ENCODE results near the gene DMKN. TPM values are rescaled to one million over a fixed set of nuclear protein-coding genes. Genes with fewer than 3 reads are reported as not detected.

Gene DMKN
- total RNA-seq, 1 donor from 2014 or later, result 3.1 TPM

DNA sequence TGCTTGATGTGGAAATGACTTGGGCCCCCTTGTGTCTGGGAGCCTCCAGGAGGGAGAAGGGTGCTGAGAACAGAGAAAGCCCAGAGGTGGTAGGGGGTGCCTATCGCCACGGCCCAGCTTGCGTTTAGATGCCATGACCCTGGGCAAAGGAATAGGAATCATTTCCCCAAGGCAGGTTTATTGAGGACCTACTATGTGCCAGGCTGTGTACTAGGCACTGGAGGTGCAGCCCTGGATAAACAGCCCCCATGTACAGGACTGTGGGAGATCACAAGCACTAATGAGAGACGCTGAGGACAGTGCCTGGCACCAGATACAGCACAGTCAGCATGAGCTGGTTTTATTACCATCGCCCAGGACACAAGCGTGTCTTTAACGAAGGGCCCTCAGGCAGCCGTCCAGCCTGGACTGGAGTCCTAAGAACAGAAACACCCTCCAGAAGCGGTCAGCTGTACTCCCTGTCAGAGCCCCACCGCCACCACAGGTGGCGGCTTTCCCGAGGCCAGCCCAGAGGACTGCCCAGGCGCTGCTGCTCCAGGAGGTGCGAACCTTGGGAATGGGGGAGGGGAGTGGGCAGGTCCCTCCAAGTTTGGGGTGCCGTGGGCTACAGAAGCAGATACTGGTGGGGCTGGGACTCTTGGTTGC, 36.6 kb upstream of the DMKN start:
- no peak for DNase-seq (ENCODE audit: low spot score)

DNA sequence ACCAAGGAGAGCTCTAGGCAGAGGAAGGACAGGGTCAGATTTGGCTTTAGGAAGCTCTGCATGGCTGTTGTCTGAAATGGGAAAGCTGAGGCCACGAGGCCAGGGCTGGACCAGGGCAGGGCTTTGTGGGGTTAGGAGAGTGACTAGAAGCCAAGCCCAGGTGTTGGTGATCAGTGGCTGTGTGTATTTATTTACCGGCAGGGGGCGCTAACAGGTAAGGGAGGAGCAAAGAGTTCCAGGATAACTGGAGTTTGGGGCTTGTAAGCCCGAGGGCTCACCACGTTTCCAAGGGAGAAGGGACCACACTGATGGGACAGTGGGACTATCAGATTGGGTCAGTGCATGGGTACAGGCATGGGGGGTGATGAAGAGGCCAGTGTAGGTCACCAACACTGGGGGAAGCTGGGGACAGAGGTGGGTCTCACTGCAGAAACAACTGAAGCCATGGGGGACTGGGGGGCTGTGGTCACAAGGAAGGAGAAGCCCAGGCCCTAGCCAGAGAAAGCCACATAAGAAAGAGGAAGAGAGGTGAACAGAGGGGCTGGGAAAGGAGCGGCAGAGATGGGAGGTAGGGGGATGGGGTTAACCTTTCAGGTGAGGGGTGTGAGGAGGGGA, 35.8 kb upstream of the DMKN start:
- DNase-seq (ENCODE audit: low spot score), result no peak

DNA sequence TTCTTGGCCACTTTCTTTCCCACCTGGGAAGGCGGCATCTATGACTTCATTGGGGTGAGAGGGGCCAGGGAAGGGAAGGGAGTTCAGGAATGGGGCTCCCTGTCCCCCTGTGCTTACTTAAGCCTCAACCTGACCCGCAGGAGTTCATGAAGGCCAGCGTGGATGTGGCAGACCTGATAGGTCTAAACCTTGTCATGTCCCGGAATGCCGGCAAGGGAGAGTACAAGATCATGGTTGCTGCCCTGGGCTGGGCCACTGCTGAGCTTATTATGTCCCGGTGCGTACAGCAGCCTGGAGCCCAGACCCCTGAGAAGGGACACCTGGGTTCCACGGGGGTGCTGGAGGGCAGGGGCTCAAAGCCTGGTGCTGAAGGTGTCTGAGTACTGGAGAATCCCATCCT, 33.1 kb upstream of the DMKN start:
- DNase-seq (ENCODE audit: low spot score), result no peak

DNA sequence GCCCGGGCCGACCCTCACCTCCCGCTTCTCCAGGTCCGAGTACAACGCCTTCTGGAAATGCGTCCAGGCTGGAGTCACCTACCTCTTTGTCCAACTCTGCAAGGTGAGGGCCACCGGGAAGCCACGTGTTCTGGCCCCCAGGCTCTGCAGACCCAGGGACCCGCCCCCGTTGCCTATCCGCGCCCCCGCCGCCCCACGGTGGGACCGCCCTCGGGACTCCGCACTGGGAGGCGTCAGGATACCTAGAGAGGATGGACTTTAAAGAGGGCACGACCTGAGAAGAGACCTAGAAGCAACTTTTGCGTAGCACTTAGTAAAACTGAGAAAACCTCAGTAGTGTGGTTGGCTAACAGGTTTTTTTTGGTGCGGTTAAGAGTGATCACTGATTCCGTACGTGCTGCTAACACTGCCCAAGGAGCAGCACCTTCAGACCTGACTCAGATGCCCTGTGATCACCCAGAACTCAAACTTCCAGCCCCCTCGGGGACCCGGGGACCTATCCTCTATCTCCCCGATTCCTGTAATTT, 32.5 kb upstream of the DMKN start:
- no peak for DNase-seq (ENCODE audit: low spot score)

DNA sequence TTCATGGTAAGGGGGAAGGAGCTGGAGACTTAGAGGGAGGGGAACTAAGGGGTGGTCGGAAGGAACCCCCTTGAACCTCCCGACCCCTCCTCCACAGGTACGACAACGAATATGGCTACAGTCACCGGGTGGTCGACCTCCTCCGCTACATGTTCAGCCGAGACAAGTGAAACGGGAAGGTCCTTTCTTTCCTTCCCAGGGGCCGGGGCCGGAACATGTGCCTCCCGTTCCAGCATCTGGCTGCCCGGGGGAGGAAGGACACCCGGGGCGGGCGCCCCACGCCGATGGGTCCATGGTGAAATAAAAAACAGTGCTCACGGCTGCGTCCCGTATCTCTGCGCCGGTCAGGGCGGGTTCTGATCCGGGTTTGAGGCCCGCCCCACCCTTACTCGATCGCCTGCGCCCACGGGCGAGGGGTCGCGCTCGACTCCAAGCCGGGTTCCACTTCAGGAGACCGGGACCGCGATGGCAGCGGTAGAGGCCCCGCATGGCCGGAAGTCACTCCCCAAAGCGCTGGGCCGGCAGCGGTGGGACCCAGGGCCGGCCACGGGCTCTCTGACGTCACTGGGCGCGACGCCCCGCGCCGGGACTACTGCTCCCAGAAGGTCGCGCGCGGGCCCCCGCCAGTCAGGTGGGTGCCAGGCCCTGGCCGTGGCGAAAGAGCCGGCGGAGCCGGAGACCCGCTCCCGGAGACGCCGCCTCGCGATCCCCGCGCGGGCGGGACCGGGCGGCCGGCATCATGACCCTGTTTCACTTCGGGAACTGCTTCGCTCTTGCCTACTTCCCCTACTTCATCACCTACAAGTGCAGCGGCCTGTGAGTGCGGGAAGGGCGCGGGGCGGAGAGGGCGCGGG, 31.8 kb upstream of the DMKN start, which contains the start of gene TMEM147:
TMEM147 (plus strand) TSS at position 626 of the 854 bp plus-strand sequence; CDS start at position 740, 114 bp downstream.
- peak; percentile 97 for DNase-seq (ENCODE audit: low spot score)

DNA sequence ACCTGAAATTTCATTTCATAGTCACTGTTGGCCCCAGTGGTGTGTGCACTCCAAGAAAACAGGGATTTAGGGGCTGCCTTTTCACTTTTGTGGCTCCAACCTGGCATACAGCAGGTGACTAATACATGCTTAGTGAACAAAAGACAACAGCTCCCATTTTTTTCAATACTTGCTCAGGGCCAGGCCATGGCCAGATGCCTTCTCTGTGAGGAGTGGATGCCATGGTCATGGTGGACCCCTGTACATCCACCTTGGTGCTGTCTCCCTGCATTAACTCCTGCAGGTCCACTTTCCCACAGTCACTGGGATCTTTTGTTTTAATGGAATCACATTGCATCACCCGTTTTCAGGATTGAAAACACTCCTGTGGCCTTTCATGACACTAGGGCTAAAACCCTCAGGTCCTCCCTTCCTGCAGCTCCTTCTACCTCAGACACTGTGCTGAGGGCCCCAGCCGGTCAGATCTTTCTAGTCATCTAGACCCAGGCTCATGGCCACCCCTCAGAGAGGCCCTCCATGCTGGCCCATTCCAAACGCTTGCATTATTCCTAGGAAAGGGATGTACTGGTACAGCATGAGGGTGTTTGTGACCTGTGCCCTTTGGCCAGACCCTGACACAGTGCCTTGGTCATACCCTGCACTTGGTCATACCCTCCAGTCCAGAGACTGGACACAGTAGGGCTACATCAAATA, 30.8 kb upstream of the DMKN start:
- DNase-seq (ENCODE audit: low spot score), result no peak

DNA sequence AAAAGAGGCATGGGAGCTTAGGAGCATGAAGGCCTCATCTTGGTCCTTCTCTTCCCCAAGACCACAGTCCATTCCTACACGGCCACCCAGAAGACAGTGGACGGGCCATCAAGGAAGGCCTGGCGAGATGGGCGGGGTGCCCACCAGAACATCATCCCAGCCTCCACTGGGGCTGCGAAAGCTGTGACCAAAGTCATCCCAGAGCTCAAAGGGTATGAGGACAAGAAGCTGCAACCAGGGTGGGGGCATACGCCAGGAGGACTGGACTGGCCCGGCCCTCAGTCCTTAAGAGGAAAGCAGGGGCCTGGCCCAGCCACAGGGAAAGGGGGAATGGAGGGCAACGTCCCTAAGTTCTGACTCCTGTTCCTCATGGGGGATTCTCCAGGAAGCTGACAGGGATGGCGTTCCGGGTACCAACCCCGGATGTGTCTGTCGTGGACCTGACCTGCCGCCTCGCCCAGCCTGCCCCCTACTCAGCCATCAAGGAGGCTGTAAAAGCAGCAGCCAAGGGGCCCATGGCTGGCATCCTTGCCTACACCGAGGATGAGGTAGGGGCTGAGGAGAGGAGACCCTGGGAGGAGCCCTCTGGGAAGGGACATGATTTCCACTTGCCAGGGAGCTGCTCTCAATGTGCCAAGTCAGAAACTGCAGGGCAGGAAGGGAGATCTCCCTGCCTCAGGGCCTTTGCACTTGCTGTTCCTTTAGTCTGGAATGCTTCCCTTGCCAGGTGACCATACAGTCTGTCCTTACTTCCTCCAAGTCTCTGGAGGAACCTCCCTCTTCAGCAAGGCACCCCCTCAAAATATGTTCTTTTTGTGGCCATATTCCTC, 30.0 kb upstream of the DMKN start:
- DNase-seq (ENCODE audit: low spot score), result no peak

DNA sequence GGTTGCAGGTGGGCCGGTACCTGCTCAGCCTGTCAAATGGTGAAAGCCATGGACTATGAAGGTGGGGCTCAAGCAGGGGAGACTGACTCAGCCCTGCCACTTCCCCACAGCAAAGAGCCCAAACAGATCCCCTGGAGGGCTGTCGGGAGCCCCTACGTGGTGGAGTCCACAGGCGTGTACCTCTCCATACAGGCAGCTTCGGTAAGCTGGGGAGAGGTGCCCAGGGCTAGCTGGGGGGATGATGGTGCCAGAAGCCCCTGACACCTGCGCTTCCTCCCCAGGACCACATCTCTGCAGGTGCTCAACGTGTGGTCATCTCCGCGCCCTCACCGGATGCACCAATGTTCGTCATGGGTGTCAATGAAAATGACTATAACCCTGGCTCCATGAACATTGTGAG, 28.8 kb upstream of the DMKN start:
- DNase-seq (ENCODE audit: low spot score), result no peak

DNA sequence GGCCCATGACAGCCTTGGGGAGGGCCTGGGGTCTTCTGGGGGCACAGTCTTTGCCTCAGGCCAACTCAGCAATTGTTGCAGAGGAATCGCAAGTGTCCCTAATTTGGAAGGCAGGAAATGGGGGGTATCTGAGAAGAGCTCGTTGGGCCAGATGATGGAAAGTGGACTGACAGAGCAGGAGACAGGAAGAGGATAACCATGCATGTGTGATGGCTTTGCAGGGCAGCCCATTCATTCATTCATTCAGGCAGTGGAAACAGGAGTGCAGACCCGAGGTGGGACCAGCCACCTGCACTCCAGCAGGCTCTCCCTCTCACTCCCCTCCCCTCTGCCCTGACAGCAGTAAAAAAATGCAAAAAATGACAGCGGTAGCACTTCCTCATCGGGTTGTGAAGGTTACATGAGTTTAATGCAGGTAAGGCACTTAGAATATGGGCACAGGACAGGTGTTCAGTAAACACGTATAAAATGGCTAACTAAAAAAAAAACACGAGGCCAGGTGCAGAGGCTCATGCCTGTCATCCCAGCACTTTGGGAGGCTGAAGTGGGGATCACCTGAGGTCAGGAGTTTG, 27.0 kb upstream of the DMKN start:
- DNase-seq (ENCODE audit: low spot score), result no peak

DNA sequence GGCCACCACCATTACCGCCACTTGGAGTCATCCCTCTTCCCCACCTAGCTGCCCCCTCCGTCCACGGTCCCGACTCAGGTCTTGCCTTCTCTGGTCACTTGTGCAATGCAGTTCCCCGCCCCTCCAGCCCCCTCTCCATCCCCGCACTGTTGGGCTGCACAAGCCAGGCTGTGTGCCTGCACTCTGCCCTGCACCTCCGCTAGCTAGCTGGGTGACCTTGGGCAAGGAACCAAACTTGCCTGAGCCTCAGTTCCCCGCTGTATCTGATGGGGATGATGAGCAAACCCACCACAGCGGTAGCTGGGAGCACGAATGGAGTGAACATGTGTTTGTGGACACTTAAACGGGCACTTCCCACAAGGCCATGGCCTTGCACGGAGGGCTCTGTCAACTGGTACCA, 26.4 kb upstream of the DMKN start:
- no peak for DNase-seq (ENCODE audit: low spot score)

DNA sequence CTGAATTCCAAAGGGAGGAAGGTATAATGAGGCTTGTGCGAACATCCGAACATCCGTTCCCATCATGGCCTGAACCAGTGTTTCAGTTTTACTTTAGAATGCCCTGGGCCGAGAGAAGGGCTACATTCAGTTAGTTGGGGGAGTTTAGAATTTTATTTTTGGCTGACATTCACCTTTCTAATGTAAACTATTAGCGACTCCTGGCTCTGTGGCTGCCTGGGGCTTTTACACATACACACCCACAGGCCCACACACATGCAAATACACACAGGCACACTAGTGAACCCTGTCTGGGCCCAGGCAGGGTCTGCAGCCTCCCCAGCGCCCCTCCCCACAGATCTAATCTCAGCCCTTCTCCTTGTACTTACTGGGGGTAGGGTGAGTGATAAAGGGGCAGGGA, 25.9 kb upstream of the DMKN start:
- no peak for DNase-seq (ENCODE audit: low spot score)

DNA sequence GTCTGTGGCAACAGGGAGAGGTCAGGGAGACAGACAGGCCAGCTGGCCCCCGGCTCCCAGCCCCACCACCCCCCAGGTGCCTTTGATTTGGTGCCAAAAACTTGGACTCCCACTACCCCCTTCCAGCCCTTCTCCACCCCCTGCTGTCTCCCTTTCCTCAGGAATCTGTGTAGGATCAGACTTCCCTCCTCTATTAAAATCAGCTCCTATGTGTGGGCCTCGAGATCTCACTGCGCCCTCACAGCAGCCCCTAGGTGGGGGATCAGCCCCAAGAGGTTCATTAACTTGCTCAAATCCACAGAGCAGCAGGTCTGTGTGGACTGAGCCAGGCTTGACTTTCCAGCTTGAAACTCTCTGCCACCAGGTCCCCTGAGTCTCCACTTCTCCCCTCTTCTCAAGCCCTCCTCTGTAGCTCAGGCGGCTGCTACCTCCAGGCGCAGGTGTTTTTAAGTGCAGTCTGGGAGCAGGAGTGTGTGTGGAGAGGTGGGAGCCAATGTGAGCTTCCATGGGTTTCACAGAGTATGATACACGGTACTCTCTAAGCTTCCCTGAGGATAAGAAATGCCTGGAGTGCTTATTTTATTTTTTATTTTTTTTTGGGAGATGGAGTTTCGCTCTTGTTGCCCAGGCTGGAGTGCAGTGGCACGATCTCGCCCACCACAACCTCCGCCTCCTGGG, 21.5 kb upstream of the DMKN start:
- no peak for DNase-seq (ENCODE audit: low spot score)

DNA sequence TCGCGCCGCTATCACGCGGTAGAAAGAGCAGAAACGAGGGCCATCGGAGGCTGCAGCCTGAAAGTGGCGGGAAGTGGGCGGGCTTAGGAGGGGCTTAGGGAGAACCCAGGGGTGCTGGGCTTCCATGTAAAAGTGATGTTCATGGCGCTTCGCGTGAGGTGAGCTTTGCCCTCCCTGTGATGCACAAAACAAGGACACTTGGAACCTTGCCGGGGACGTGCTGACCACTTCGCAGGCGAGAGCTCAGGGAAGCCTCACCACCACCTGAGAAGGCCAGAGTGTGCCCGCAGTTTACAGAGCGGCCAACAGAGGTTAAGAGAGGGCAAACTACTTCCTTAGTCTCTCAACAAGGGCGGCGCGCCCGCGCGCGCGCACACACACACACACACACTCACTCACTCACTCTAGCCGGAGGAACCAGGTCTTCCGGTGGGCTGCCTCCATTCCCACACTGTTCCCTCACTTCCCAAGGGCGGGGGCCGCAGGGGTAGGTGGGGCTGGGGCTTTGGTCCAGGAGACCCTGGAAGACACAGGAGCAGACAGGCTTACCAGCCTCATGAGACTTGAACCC, 20.5 kb upstream of the DMKN start:
- DNase-seq (ENCODE audit: low spot score), result no peak

DNA sequence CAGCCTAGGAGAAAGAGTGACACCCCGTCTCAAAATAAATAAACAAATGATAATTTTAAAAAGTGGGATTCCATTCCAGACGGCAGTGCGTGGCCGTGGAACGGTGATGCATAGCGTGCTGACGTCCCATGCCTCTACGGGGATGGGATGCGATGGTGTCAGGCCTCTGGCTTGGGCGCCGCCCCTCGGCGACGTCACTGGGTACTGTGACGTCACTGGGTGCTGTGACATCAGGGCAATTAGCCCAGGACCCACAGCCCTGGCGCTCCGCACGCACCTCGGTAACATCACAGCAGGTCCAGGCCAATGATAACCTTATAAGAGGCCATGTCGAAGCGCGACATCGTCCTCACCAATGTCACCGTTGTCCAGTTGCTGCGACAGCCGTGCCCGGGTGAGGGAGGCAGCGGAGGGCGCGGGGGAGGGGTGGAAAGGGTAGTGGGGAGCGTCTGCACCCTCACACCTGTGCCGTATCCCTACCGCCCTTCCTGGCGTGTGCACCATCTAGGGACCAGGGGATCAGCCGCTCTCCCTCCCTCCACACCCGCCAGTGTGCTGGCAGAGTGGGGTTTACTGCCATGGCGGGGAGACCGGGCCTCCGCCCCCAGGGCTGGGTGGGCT, 19.9 kb upstream of the DMKN start, which contains the start of gene GAPDHS:
GAPDHS (plus strand) TSS at position 256 of the 621 bp plus-strand sequence; CDS start at position 328, 72 bp downstream.
- DNase-seq (ENCODE audit: low spot score), result no peak

DNA sequence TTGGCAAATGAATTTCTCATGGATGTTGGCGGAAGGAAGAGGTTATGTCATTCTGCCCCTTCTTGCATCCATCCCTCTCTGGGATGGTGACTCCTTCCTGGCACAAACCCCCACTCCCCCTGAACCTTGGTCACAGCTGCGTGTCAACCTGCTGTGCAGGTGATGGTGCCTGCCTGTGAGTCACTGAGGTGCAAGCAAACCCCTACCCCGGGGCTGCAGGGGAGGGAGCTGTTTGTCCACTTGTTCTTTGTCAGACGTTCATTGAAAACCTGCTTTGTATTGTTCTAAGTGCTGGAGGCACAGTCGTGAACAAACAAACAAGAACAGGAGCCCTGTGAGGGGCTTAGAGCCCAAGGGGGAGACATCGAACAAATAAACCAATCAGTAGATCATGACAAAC, 17.8 kb upstream of the DMKN start:
- no peak for DNase-seq (ENCODE audit: low spot score)

DNA sequence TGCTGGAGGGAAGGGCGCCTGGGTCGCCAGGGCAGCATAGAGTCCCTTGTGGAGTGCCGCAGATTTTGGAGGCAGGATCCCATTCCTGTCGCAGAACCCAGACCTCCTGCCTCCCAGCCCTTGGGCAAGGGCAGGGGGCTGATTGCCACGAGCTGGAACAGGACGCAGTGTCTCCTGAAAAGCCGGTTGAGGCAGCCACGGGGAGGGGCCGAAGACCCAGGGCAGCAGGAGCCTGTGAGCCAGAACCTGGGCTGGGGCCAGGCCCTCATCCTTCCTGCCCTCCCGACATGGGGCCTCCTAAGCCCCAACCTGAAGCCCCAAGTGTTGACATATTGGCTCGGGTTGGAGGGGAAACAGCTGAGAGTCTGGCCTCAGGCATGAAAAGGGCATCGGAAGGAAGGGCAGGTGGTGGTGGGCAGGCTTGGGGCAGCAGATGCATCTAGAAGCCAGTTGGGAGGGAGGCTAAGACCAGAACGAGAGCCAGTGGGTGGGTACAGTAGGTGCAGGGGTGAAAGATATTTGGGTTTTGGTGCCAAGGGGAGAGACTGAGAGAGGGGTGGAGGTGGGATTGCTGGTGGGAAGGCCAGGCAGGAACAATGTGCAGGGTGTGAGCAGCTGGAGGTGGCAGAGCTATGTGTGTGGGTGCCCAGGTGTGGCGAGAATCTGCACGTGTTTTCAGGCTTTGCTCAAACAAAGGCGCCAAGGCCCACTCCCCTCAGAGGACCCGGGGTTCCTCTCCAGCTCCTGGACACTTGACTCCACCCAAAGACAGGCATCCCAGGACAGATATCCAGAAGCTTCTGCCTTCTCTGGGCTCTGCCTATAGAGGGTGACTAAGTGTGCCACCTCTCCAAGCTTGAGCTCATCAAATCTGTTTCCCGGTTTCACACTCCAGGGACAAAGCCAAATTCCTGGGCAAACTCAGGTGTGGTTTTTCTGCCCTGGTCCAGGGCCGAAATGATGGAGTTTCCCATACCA, 16.1 kb upstream of the DMKN start:
- no peak for DNase-seq (ENCODE audit: low spot score)

Data from mesenteric fat pad (tissue), 1 donor.